ENCODE measurements around the gene METAP1.

Gene METAP1

DNA sequence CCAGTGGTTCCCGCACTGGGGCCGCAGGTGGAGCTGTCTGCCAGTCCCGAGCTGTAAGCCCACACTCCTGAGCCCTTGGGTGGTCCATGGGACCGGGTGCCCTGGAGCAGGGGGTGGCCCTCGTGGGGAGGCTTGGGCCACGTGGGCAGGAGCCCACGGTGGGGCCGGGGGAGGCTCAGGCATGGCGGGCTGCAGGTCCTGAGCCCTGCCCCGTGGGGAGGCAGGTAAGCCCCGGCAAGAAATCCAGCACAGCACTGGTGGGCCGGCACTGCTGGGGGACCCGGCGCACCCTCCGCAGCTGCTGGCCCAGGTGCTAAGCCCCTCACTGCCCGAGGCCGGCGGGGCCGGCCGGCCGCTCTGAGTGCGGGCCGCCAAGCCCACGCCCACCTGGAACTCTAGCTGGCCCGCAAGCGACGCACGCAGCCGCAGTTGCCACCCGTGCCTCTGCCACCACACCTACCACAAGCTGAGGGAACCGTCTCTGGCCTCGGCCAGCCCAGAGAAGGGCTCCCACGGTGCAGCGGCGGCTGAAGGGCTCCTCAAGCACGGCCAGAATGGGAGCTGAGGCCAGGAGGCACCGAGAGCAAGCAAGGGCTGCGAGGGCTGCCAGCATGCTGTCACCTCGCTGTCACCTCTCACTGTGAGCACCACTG, 2.0 kb upstream of the METAP1 start:
- peaks cover 2% of the 10 kb centered on the region for H3K9me3 ChIP-seq (ENCODE audit: insufficient read depth, low read depth, low read length)
- no peak overlapping the region for H2BK12ac ChIP-seq (ENCODE audit: low read length)
- H3K79me1 ChIP-seq (ENCODE audit: low read length), result peaks cover 14% of the 10 kb centered on the region
- no peak overlapping the region for H2AK5ac ChIP-seq (ENCODE audit: low read length)
- peaks cover 2% of the 10 kb centered on the region for H3K27me3 ChIP-seq (ENCODE audit: insufficient read depth, low read length)
- no peak for DNase-seq
- H4K91ac ChIP-seq (ENCODE audit: low read depth, low read length), result no peak overlapping the region
- no peak overlapping the region for H3K14ac ChIP-seq (ENCODE audit: low read length)
- H3K4me1 ChIP-seq (ENCODE audit: control insufficient read depth in 1 of 2, insufficient read depth in 2 of 2, low read length in 2 of 2), result peaks cover 0 to 5% of the 10 kb centered on the region in 2 experiments
- H2AFZ ChIP-seq (ENCODE audit: insufficient read depth, low read length, poor library complexity), result no peak overlapping the region
- no peak overlapping the region for H3K4me3 ChIP-seq (ENCODE audit: low read depth, low read length)
- peaks cover 13% of the 10 kb centered on the region for H3K79me2 ChIP-seq (ENCODE audit: control insufficient read depth, insufficient read depth, low read length, poor library complexity)
- no peak overlapping the region for H3K23ac ChIP-seq (ENCODE audit: low read length)
- H2BK5ac ChIP-seq (ENCODE audit: low read depth, low read length, poor library complexity), result no peak overlapping the region
- no peak overlapping the region for H3K4me2 ChIP-seq (ENCODE audit: low read length)
- no CpG with 5 or more reads among the region's 39 CpGs for WGBS (ENCODE audit: extremely low coverage, insufficient coverage, insufficient read length)
- no peak overlapping the region for H3K27ac ChIP-seq (ENCODE audit: low read depth, low read length)
- H3K36me3 ChIP-seq (ENCODE audit: control insufficient read depth in 1 of 2, insufficient read depth in 2 of 2, low read length in 2 of 2), result no peaks in the 10 kb centered on the region
- no peak overlapping the region for H3K9ac ChIP-seq (ENCODE audit: low read length)
- no peak overlapping the region for H4K8ac ChIP-seq (ENCODE audit: low read depth, low read length)
- no peak overlapping the region for H3K18ac ChIP-seq (ENCODE audit: low read length)
- no peak overlapping the region for H4K12ac ChIP-seq (ENCODE audit: low read depth, low read length)
- no peak overlapping the region for H3K4ac ChIP-seq (ENCODE audit: low read depth, low read length)
- no peak overlapping the region for H2BK120ac ChIP-seq (ENCODE audit: insufficient read depth, low read length, poor library complexity)

DNA sequence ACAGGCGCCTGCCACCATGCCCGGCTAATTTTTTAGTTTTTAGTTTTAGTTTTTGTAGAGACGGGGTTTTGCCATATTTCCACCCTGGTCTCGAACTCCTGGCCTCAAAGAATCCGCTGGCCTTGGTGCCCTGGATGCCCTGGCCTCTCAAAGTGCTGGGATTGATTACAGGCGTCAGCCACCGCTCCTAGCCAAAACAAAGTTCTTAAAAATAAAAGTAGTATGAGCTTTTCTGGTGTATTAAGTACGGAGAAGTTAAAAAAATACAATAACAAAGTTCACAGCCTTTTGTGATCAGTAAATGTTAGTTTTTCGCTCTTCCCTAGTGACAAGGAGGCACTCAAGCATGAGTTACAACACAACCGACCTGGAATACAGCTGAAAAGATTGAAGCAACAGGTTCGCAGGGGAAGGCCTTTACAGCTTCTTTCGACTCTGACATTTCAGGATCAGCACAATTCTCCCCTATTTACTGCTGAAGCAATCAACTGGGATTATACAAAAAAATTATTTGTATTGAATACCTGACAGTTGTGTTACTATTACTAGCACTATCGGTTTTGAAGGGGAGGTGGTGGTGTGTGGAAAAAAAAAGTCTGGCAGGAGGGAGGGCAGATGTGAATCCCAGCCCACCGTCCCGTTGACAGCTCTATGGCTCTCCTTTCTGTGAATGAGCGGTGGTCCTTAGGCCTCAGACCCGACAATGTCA, 893 bp upstream of the METAP1 start:
- Histone ChIP-seq H4K12ac (ENCODE audit: low read depth, low read length) (no peak overlapping the region), H3K4ac (ENCODE audit: low read depth, low read length) (peak overlapping the region; percentile 64), H3K4me3 (ENCODE audit: low read depth, low read length) (peak overlapping the region; percentile 64), H3K79me2 (ENCODE audit: control insufficient read depth, insufficient read depth, low read length, poor library complexity) (peaks cover 13% of the 10 kb centered on the region), H3K23ac (ENCODE audit: low read length) (no peak overlapping the region), H2AFZ (ENCODE audit: insufficient read depth, low read length, poor library complexity) (peak overlapping the region; percentile 73), H2BK120ac (ENCODE audit: insufficient read depth, low read length, poor library complexity) (peak overlapping the region; percentile 70), H3K79me1 (ENCODE audit: low read length) (peaks cover 14% of the 10 kb centered on the region), H3K4me1 (ENCODE audit: control insufficient read depth in 1 of 2, insufficient read depth in 2 of 2, low read length in 2 of 2) (peaks cover 0 to 5% of the 10 kb centered on the region in 2 experiments), H3K4me2 (ENCODE audit: low read length) (peak overlapping the region; percentile 71), H3K27ac (ENCODE audit: low read depth, low read length) (peak overlapping the region; percentile 73), H3K9ac (ENCODE audit: low read length) (peak overlapping the region; percentile 35), H2BK5ac (ENCODE audit: low read depth, low read length, poor library complexity) (peak overlapping the region; percentile 54), H3K36me3 (ENCODE audit: control insufficient read depth in 1 of 2, insufficient read depth in 2 of 2, low read length in 2 of 2) (no peaks in the 10 kb centered on the region), H3K9me3 (ENCODE audit: insufficient read depth, low read depth, low read length) (peaks cover 2% of the 10 kb centered on the region), H3K18ac (ENCODE audit: low read length) (peak overlapping the region; percentile 95), H2AK5ac (ENCODE audit: low read length) (no peak overlapping the region), H4K91ac (ENCODE audit: low read depth, low read length) (peak overlapping the region; percentile 51), H3K14ac (ENCODE audit: low read length) (peak overlapping the region; percentile 80), H3K27me3 (ENCODE audit: insufficient read depth, low read length) (peaks cover 2% of the 10 kb centered on the region), H2BK12ac (ENCODE audit: low read length) (peak overlapping the region; percentile 91), H4K8ac (ENCODE audit: low read depth, low read length) (peak overlapping the region; percentile 89)
- WGBS (ENCODE audit: extremely low coverage, insufficient coverage, insufficient read length), result no CpG with 5 or more reads among the region's 17 CpGs
- DNase-seq, result no peak

DNA sequence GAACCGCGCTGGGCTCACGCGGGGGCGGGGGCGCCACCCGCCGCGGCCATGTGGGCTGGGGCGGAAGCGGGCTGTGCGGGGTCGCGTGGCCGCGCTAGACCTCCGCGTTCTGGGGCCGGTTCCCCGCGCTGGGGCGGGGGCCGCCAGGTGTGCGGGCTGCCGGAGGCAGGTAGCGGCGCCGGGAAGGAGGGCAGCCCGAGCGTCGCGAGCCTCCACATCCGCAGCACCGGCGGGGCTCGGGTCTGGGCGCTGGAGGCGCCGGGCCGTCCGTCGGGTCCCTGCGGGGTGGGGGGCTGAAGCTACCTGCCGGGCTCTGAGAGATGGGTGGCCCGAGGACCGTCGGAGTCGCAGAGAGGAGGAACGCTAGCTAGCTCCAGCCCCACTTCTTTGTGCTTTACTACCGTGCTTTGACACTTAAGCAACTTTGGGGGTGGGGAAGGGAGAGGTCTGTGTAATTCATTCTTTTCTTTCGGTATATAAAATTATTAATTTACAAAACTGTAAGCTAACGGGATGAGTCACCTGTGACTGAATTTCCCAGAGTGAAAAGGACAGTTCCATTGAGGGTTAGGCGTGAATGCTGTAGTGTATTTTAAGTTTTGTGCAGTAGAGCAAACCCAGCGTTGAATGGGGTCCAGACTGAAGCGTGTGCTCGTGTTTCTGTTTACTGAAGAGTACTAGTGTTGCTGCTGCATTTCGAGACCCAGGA, 689 bp downstream of the METAP1 start:
- H3K4me2 ChIP-seq (ENCODE audit: low read length), result peak overlapping the region; percentile 77

DNA sequence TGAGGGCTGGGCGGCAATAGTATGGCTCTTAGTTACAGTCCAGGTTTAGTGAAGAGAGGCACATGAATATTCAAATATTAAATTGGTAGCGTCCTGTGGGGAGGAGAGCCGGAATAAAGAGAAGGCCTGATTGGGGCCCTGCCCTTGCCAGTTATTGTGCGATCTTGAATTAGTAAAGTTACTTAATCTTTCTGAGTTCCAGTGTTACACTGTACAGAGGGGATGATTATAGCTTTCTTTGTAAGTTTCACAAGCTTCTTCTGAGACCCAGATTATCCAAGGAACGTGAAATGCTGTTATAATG, 1.2 kb downstream of the METAP1 start:
- Histone ChIP-seq H3K4ac (ENCODE audit: low read depth, low read length) (peak overlapping the region; percentile 97), H4K91ac (ENCODE audit: low read depth, low read length) (peak overlapping the region; percentile 70), H4K12ac (ENCODE audit: low read depth, low read length) (no peak overlapping the region), H3K14ac (ENCODE audit: low read length) (no peak overlapping the region), H3K9ac (ENCODE audit: low read length) (peak overlapping the region; percentile 99), H2BK5ac (ENCODE audit: low read depth, low read length, poor library complexity) (no peak overlapping the region), H3K4me2 (ENCODE audit: low read length) (peak overlapping the region; percentile 77), H3K79me1 (ENCODE audit: low read length) (peaks cover 14% of the 10 kb centered on the region), H3K36me3 (ENCODE audit: control insufficient read depth in 1 of 2, insufficient read depth in 2 of 2, low read length in 2 of 2) (no peaks in the 10 kb centered on the region), H3K4me1 (ENCODE audit: control insufficient read depth in 1 of 2, insufficient read depth in 2 of 2, low read length in 2 of 2) (peaks cover 0 to 5% of the 10 kb centered on the region in 2 experiments), H2BK12ac (ENCODE audit: low read length) (peak overlapping the region; percentile 30), H2AFZ (ENCODE audit: insufficient read depth, low read length, poor library complexity) (no peak overlapping the region), H2BK120ac (ENCODE audit: insufficient read depth, low read length, poor library complexity) (no peak overlapping the region), H4K8ac (ENCODE audit: low read depth, low read length) (no peak overlapping the region), H3K27me3 (ENCODE audit: insufficient read depth, low read length) (peaks cover 2% of the 10 kb centered on the region), H3K18ac (ENCODE audit: low read length) (peak overlapping the region; percentile 9), H3K4me3 (ENCODE audit: low read depth, low read length) (peak overlapping the region; percentile 96), H3K27ac (ENCODE audit: low read depth, low read length) (peak overlapping the region; percentile 4), H2AK5ac (ENCODE audit: low read length) (no peak overlapping the region), H3K9me3 (ENCODE audit: insufficient read depth, low read depth, low read length) (peaks cover 2% of the 10 kb centered on the region), H3K79me2 (ENCODE audit: control insufficient read depth, insufficient read depth, low read length, poor library complexity) (peaks cover 18% of the 10 kb centered on the region), H3K23ac (ENCODE audit: low read length) (no peak overlapping the region)
- no peak for DNase-seq
- no CpG with 5 or more reads among the region's 5 CpGs for WGBS (ENCODE audit: extremely low coverage, insufficient coverage, insufficient read length)

More for the DNA sequence above, 689 bp downstream of the METAP1 start:
- Histone ChIP-seq H2BK120ac (ENCODE audit: insufficient read depth, low read length, poor library complexity) (peak overlapping the region; percentile 85), H4K8ac (ENCODE audit: low read depth, low read length) (peak overlapping the region; percentile 87), H2BK12ac (ENCODE audit: low read length) (peak overlapping the region; percentile 65), H3K9me3 (ENCODE audit: insufficient read depth, low read depth, low read length) (peaks cover 2% of the 10 kb centered on the region), H4K91ac (ENCODE audit: low read depth, low read length) (peak overlapping the region; percentile 92), H3K27ac (ENCODE audit: low read depth, low read length) (peak overlapping the region; percentile 97), H3K79me1 (ENCODE audit: low read length) (peaks cover 14% of the 10 kb centered on the region), H3K18ac (ENCODE audit: low read length) (peak overlapping the region; percentile 94), H2AK5ac (ENCODE audit: low read length) (peak overlapping the region; percentile 4), H3K27me3 (ENCODE audit: insufficient read depth, low read length) (peaks cover 2% of the 10 kb centered on the region), H3K79me2 (ENCODE audit: control insufficient read depth, insufficient read depth, low read length, poor library complexity) (peaks cover 18% of the 10 kb centered on the region), H2AFZ (ENCODE audit: insufficient read depth, low read length, poor library complexity) (peak overlapping the region; percentile 97), H3K14ac (ENCODE audit: low read length) (peak overlapping the region; percentile 96), H3K23ac (ENCODE audit: low read length) (peak overlapping the region; percentile 74), H3K4me1 (ENCODE audit: control insufficient read depth in 1 of 2, insufficient read depth in 2 of 2, low read length in 2 of 2) (peaks cover 0 to 5% of the 10 kb centered on the region in 2 experiments), H3K9ac (ENCODE audit: low read length) (peak overlapping the region; percentile 99), H3K4ac (ENCODE audit: low read depth, low read length) (peak overlapping the region; percentile 97), H2BK5ac (ENCODE audit: low read depth, low read length, poor library complexity) (peak overlapping the region; percentile 97), H3K36me3 (ENCODE audit: control insufficient read depth in 1 of 2, insufficient read depth in 2 of 2, low read length in 2 of 2) (no peaks in the 10 kb centered on the region), H3K4me3 (ENCODE audit: low read depth, low read length) (peak overlapping the region; percentile 96), H4K12ac (ENCODE audit: low read depth, low read length) (peak overlapping the region; percentile 84)
- WGBS (ENCODE audit: extremely low coverage, insufficient coverage, insufficient read length), result no CpG with 5 or more reads among the region's 57 CpGs
- peak; percentile 14 to 32 for DNase-seq
